Measurements from ENCODE around the gene SPECC1. TPM values are rescaled to one million over a fixed set of nuclear protein-coding genes. Genes with fewer than 3 reads are reported as not detected.

Gene SPECC1
- total RNA-seq, 1 experiment from 2014 or later, result 43.5 TPM

DNA sequence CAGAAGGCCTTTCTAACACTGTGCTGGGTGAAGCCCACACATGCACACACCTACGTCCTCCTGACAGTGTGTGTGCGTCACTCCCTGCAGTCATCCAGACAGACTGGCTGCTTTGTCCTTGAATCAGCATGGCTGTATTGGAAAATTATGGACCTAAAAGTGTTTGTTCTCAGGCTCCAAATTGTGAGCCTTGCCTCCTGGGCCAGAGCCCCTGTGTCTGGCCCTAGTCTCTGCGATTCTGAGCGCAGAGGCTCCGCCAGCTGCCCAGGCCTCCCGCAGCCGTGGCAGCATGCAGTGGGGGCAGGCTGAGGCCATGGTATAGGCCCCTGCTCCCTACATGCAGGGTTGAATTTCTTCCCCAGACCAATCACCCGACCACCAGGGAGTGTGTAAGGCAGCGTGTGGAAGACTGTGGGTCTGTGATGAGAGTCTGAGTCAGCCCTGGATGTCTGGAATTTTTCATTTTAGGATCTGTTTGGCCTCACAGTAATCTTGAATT is 291.3 kb downstream of the SPECC1 start:
- H3K79me2 ChIP-seq (ENCODE audit: insufficient read depth, low read length), result no peaks in the 10 kb centered on the region
- DNase-seq (ENCODE audit: low read depth, low spot score) (no peak), ATAC-seq (no peak)
- H3K9me3 ChIP-seq (ENCODE audit: control insufficient read depth in 1 of 2, insufficient read depth in 1 of 2, low read depth in 1 of 2, low read length in 2 of 2), result no peaks in the 10 kb centered on the region
- no peaks in the 10 kb centered on the region for H4K20me1 ChIP-seq (ENCODE audit: insufficient read depth)
- ChIA-PET CTCF (no interaction called here), POLR2A (no interaction called here), RAD21 (ENCODE audit: low non-redundant PET in 1 of 2, low total read pairs in 2 of 2, uncharacterized antibody in 2 of 2, unreplicated experiment in 2 of 2) (no interaction called here)
- no peaks in the 10 kb centered on the region for H3K36me3 ChIP-seq (ENCODE audit: control insufficient read depth in 1 of 2, insufficient read depth in 2 of 2, low read length in 2 of 2)
- H3K4me3 ChIP-seq (replicated peaks in 1 of 2; ENCODE audit: low read depth in 1 of 2, low read length in 2 of 2), result no peak overlapping the region
- no peak overlapping the region for H2AFZ ChIP-seq (ENCODE audit: low read depth, low read length, poor library complexity, severe bottlenecking)
- H3K4me2 ChIP-seq (ENCODE audit: low read length), result no peak overlapping the region
- no peaks in the 10 kb centered on the region for H3K27me3 ChIP-seq (ENCODE audit: insufficient read depth, low read length)
- no TSS peak for BruUV-seq (replicated peaks)
- intact Hi-C loops (cut with micrococcal nuclease), result no loop called here
- no peaks in the 10 kb centered on the region for H3K9me2 ChIP-seq (ENCODE audit: insufficient read depth)
- H3K9ac ChIP-seq (ENCODE audit: low read length), result no peak overlapping the region
- H3K27ac ChIP-seq (ENCODE audit: low read depth, low read length), result no peak overlapping the region
- H3K4me1 ChIP-seq (ENCODE audit: control insufficient read depth in 1 of 2, insufficient read depth in 2 of 2, low read length in 2 of 2), result no peaks in the 10 kb centered on the region
- TF ChIP-seq POLR2A (IDR thresholded peaks at IDR 0.05; ENCODE audit: borderline replicate concordance, extremely low read depth, insufficient read depth, insufficient read length), result no peak
- no peak for TF ChIP-seq EGR1 (IDR thresholded peaks at IDR 0.05; ENCODE audit: low read depth)
- TF ChIP-seq EZH2phosphoT487 (IDR thresholded peaks at IDR 0.05; ENCODE audit: borderline replicate concordance), result no peak
- TF ChIP-seq, protein P1, sequence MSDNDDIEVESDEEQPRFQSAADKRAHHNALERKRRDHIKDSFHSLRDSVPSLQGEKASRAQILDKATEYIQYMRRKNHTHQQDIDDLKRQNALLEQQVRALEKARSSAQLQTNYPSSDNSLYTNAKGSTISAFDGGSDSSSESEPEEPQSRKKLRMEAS (IDR thresholded peaks at IDR 0.05), result no peak

DNA sequence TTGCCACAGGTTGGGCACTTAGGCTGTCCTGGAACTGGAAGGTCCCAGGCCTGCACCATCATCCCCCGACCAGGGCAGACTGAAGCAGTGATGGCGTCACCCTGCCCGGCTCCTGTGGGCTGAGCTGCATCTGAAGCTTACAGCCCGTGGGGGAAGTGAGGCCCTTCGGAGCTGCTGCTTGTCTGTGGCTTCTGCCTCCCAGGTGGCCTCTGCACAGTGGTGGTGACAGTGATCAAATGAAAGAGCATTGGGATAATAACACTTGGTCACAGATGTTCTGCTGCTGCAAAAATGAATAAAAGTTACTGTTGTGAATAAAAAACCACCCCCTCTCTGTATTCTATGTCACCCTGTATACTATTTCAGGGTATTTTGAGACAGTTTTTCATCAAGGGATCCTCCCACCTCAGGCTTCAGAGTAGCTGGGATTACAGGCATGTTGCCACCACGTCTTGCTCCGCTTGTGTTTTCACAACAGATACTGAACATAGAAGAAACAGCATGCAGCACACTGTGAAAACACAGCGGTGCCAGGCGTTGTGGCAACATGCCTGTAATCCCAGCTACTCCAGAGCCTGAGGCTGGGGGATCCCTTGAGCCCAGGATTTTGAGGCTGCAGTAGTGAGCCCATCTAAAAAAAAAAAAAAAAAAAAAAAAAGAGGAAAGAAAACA is 293.2 kb downstream of the SPECC1 start:
- Histone ChIP-seq H3K27ac (ENCODE audit: low read depth, low read length) (no peak overlapping the region), H3K27me3 (ENCODE audit: insufficient read depth, low read length) (no peaks in the 10 kb centered on the region), H2AFZ (ENCODE audit: low read depth, low read length, poor library complexity, severe bottlenecking) (no peak overlapping the region), H3K36me3 (ENCODE audit: control insufficient read depth in 1 of 2, insufficient read depth in 2 of 2, low read length in 2 of 2) (peaks cover 0 to 4% of the 10 kb centered on the region in 2 experiments; a peak in 1 of 4 replicates), H3K4me2 (ENCODE audit: low read length) (no peak overlapping the region), H3K9me2 (ENCODE audit: insufficient read depth) (no peaks in the 10 kb centered on the region), H3K4me1 (ENCODE audit: control insufficient read depth in 1 of 2, insufficient read depth in 2 of 2, low read length in 2 of 2) (no peaks in the 10 kb centered on the region), H3K9me3 (ENCODE audit: control insufficient read depth in 1 of 2, insufficient read depth in 1 of 2, low read depth in 1 of 2, low read length in 2 of 2) (peaks cover 0 to 6% of the 10 kb centered on the region in 2 experiments; a peak in 1 of 4 replicates), H3K79me2 (ENCODE audit: insufficient read depth, low read length) (no peaks in the 10 kb centered on the region), H3K9ac (ENCODE audit: low read length) (no peak overlapping the region), H4K20me1 (ENCODE audit: insufficient read depth) (no peaks in the 10 kb centered on the region), H3K4me3 (replicated peaks in 1 of 2; ENCODE audit: low read depth in 1 of 2, low read length in 2 of 2) (no peak overlapping the region)
- ChIA-PET CTCF (no interaction called here), POLR2A (no interaction called here), RAD21 (ENCODE audit: low non-redundant PET in 1 of 2, low total read pairs in 2 of 2, uncharacterized antibody in 2 of 2, unreplicated experiment in 2 of 2) (no interaction called here)
- no TSS peak for BruUV-seq (replicated peaks)
- TF ChIP-seq, protein P2, sequence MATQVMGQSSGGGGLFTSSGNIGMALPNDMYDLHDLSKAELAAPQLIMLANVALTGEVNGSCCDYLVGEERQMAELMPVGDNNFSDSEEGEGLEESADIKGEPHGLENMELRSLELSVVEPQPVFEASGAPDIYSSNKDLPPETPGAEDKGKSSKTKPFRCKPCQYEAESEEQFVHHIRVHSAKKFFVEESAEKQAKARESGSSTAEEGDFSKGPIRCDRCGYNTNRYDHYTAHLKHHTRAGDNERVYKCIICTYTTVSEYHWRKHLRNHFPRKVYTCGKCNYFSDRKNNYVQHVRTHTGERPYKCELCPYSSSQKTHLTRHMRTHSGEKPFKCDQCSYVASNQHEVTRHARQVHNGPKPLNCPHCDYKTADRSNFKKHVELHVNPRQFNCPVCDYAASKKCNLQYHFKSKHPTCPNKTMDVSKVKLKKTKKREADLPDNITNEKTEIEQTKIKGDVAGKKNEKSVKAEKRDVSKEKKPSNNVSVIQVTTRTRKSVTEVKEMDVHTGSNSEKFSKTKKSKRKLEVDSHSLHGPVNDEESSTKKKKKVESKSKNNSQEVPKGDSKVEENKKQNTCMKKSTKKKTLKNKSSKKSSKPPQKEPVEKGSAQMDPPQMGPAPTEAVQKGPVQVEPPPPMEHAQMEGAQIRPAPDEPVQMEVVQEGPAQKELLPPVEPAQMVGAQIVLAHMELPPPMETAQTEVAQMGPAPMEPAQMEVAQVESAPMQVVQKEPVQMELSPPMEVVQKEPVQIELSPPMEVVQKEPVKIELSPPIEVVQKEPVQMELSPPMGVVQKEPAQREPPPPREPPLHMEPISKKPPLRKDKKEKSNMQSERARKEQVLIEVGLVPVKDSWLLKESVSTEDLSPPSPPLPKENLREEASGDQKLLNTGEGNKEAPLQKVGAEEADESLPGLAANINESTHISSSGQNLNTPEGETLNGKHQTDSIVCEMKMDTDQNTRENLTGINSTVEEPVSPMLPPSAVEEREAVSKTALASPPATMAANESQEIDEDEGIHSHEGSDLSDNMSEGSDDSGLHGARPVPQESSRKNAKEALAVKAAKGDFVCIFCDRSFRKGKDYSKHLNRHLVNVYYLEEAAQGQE (IDR thresholded peaks at IDR 0.05; ENCODE audit: low read depth), result no peak
- intact Hi-C loops (cut with micrococcal nuclease), result no loop called here
- DNase-seq (ENCODE audit: low read depth, low spot score) (no peak), ATAC-seq (no peak)

Data from HCT116 (cell line).